HG03571 (cell line): Measurements from ENCODE around the gene SLX9.
"Not testable (repeated sequence)": the region's sequence is repeated elsewhere in the genome, so short reads cannot be mapped to it uniquely, and the experiment has no call there.

Source experiments
- ATAC-seq: cut with Tn5 transposase; IDR thresholded peaks from one replicate; pipeline ENCODE4 v1.9.1; 2021; ENCODE audit not compliant: unreplicated experiment

Gene SLX9

DNA sequence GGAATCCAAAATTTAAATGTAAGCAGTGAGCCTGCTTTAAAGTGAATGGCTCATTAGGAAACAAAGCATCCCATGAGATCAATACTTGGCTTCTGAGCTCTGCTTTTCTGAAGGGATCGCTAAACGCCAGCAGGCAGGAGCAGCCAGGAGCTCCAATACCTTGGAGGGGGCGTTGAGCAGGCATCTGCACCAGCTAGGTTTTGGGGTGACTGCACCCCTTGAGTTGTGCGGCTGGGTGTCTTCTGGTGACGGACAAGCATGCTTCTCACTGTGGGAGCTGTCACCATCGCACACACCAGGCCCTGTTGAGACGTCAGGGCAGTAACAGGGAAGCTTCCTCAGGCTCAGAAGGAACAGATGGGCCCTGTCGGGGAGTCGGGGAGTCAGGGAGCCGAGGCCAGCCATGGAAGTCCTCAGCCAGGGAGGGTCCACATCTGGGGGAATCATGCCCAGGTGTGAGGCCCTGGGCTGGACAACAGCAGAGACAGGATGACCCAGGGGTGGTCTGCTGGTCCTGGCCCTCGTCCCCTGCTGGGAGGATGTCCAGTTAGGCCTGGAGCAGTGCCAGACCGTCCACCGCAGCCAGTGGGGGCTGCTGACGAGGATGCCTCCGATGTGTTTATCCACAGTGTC lies 76.7 kb downstream of the SLX9 start:
- ATAC-seq: no peak

- no peak for ATAC-seq
These were observed 77.5 kb downstream of the SLX9 start for GRCh38 chr21:45017039-45017960.

DNA sequence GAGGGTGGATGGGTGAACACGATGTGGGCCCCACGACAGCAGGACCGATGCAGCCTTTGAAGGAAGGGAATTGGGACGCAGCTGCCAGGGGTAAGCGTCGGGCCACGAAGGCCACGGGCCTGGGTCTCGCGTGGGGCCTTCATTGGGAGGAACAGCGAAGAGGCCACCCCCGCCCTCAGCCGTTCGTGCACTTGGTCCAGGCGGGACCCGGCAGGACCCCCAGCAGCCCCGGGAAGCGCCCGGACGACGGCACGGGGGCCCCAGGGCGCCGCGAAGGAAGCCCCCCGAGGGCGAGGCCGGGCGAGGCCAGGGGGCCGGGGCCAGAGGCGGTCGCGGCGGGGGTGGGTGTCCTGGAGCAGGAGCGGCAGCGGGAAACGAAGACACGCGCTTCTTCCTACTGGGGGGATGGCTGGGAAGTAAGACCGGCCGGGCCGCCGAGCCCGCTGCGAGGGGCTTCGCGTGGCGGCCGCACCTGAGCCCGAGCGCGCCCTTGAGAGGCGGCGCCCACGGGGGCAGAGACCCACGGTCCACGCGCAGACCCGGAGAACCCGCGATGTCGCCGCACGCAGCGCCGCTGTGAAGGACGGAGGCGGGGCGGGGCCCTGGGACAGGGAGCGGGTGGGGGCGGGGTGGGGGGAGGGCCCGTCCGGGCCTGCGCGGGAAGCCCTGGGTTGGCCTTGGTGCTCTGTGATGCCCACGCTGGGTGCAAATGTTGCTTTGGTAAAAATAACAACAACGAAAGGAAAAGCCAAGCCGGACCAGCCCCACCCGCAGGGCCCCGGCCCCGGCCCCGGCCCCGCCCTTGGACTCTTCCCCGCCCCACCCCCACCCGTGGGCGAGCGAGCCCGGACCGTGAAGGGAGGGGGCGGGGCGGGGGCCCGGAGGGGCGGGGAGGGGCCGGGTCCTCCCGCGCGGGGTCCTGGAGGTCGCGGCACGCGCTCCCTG lies 78.6 kb downstream of the SLX9 start:
- ATAC-seq: no peak

GRCh38 chr21:45019076-45019886 lies 79.5 kb downstream of the SLX9 start:
- no peak for ATAC-seq

- no peak for ATAC-seq
These were observed 80.2 kb downstream of the SLX9 start for GRCh38 chr21:45019887-45020537.

- no peak for ATAC-seq
These were observed 81.0 kb downstream of the SLX9 start for GRCh38 chr21:45020629-45021427.

- ATAC-seq: no peak
These were observed 81.9 kb downstream of the SLX9 start for GRCh38 chr21:45021428-45022347.

- no peak for ATAC-seq
These were observed 82.5 kb downstream of the SLX9 start for GRCh38 chr21:45022348-45022675.

- ATAC-seq: no peak
These were observed 82.9 kb downstream of the SLX9 start for GRCh38 chr21:45022736-45023135.

- ATAC-seq: not testable (repeated sequence)
These were observed 84.7 kb downstream of the SLX9 start for GRCh38 chr21:45024516-45024915.

DNA sequence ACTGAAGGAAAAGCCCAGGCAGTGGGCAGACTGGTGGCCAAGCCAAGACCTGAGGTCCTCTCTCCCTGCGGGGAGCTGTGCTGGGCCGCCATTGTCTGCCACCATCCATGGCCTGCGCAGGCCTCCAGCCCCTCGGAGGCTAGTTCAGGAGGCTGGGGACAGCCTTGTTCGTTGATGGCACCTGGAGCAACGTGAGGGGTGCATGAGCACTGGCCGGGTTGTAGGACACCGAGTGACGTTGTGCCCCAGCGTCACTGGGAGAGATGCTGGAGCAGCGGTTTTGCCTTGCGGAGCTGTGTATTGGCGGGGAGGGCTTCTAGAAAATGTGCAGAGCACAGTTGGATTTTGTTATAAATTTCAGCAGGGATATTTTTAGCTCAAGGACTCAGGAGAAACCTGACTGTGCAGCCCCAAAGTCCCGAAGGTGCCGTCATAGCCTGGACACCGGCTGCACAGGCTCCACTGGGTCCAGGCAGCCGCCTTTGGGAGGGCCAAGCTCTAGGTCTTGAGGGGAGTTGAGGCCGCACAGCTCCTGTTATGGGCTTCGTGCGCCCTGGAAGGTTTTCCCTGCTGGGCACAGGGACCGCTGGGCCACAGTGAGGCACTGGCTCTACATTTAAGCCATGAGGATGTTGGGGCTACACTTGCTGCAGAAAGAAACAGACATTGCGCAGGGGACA lies 86.4 kb downstream of the SLX9 start:
- no peak for ATAC-seq
